B cell (primary cell): ENCODE measurements around the gene TMEFF1. TPM values are rescaled to one million over a fixed set of nuclear protein-coding genes. Genes with fewer than 3 reads are reported as not detected.

Source experiments
- ATAC-seq: fragments of 200-7000 bp; cut with Tn5 transposase; one replicate; pipeline ENCODE4 v1.10.0; 2021; ENCODE audit warnings: low read depth, mild to moderate bottlenecking, moderate number of reproducible peaks, moderate library complexity
- CTCF ChIA-PET: fragments of 350-600 bp; sonication (Branson Sonifier 250); formaldehyde crosslinking; loops from one replicate; lab custom pipeline; 2021; ENCODE audit warnings: antibody characterized with exemption, inconsistent platforms; lab: Charles Lee
- POLR2A ChIA-PET: fragments of 350-600 bp; sonication (Branson Sonifier 250); formaldehyde crosslinking; loops from one replicate; lab custom pipeline; 2021; ENCODE audit warnings: antibody characterized with exemption; lab: Charles Lee
- DNase-seq: peaks from one replicate; pipeline ENCODE4 v3.0.0; 2013
- H2AFZ ChIP-seq: 2 replicates; pipeline ENCODE4 v1.6.1; 2012; ENCODE audit warnings: mild to moderate bottlenecking, low read depth, low read length; ENCODE audit not compliant: insufficient read depth, poor library complexity, severe bottlenecking
- H3K27ac ChIP-seq, 2 donors: 1 replicate in 1 of 2; 2 replicates in 1 of 2; pipeline ENCODE4 v1.5.1; 2012 to 2013; ENCODE audit warnings: low read length in 2 of 2, mild to moderate bottlenecking in 2 of 2, moderate library complexity in 1 of 2
- H3K27me3 ChIP-seq, 4 experiments: fragments of 200-600 bp in 1 of 4; sonication (generic) in 1 of 4; replicated peaks in 1 of 4; 1 replicate in 2 of 4; 2 replicates in 2 of 4; pipeline versions ENCODE4 v1.6.1 to v1.7.0; 2013 to 2016; ENCODE audit warnings: low read length in 3 of 4, mild to moderate bottlenecking in 2 of 4, mixed read lengths in 1 of 4, moderate library complexity in 1 of 4; ENCODE audit not compliant: insufficient read depth in 4 of 4, control insufficient read depth in 3 of 4; ENCODE audit errors: control extremely low read depth in 1 of 4
- H3K36me3 ChIP-seq, 2 experiments: replicated peaks in 1 of 2; 1 replicate in 1 of 2; 2 replicates in 1 of 2; pipeline versions ENCODE4 v1.6.1 to v1.7.1; 2013; ENCODE audit warnings: low read length in 1 of 2; ENCODE audit not compliant: insufficient read depth in 2 of 2, control insufficient read depth in 1 of 2; ENCODE audit errors: control extremely low read depth in 1 of 2, extremely low read depth in 1 of 2
- H3K4me1 ChIP-seq, 2 donors: fragments of 200-600 bp in 1 of 2; sonication (generic) in 1 of 2; 1 replicate in 1 of 2; 2 replicates in 1 of 2; pipeline versions ENCODE4 v1.5.1 to v1.6.1; 2013 to 2017; ENCODE audit warnings: low read length in 2 of 2; ENCODE audit not compliant: control insufficient read depth in 2 of 2, insufficient read depth in 2 of 2
- H3K4me2 ChIP-seq: replicated peaks from 2 replicates; pipeline ENCODE3; 2012; ENCODE audit warnings: mild to moderate bottlenecking, low read depth, low read length; ENCODE audit not compliant: poor library complexity, severe bottlenecking
- H3K4me3 ChIP-seq, 5 experiments: fragments of 200-600 bp in 1 of 5; sonication (generic) in 1 of 5; 1 replicate in 3 of 5; 2 replicates in 2 of 5; pipeline versions ENCODE4 v1.5.1 to v1.7.0; 2011 to 2016; ENCODE audit warnings: low read length in 4 of 5, mild to moderate bottlenecking in 4 of 5, low read depth in 2 of 5, control low read depth in 1 of 5, moderate library complexity in 1 of 5; ENCODE audit not compliant: insufficient read depth in 1 of 5; ENCODE audit errors: control extremely low read depth in 1 of 5, extremely low read depth in 1 of 5
- H3K79me2 ChIP-seq: fragments of 200-600 bp; sonication (generic); one replicate; pipeline ENCODE4 v1.6.0; 2016; ENCODE audit warnings: low read length; ENCODE audit not compliant: control insufficient read depth, insufficient read depth
- H3K9ac ChIP-seq: fragments of 200-600 bp; sonication (generic); 2 replicates; pipeline ENCODE4 v1.6.1; 2017; ENCODE audit warnings: mild to moderate bottlenecking, low read length, moderate library complexity
- H3K9me3 ChIP-seq, 3 donors: one replicate each; pipeline versions ENCODE4 v1.6.1 to v1.7.1; 2013; ENCODE audit warnings: low read length in 2 of 3; ENCODE audit not compliant: control insufficient read depth in 2 of 3, insufficient read depth in 1 of 3; ENCODE audit errors: control extremely low read depth in 1 of 3
- H4K20me1 ChIP-seq: 2 replicates; pipeline ENCODE4 v1.6.0; 2012; ENCODE audit warnings: mild to moderate bottlenecking, low read length; ENCODE audit not compliant: insufficient read depth, control insufficient read depth, poor library complexity, severe bottlenecking
- H3K27ac Mint-ChIP-seq: one replicate; pipeline ENCODE4 v1.8.0; 2021; ENCODE audit warnings: mixed read lengths
- H3K27me3 Mint-ChIP-seq: one replicate; pipeline ENCODE4 v1.8.0; 2021; ENCODE audit warnings: mixed read lengths
- H3K4me1 Mint-ChIP-seq: one replicate; pipeline ENCODE4 v1.8.0; 2021; ENCODE audit warnings: mixed read lengths
- H3K4me3 Mint-ChIP-seq: one replicate; pipeline ENCODE4 v1.8.0; 2021; ENCODE audit warnings: mixed read lengths
- H3K9me3 Mint-ChIP-seq: one replicate; pipeline ENCODE4 v1.8.0; 2022; ENCODE audit warnings: mixed read lengths; ENCODE audit not compliant: insufficient read depth
- CTCF ChIP-seq: fragments of 200-600 bp; IDR thresholded peaks from one replicate; pipeline ENCODE4 v1.8.0; 2022; ENCODE audit warnings: antibody characterized with exemption, mild to moderate bottlenecking
- EZH2 ChIP-seq: IDR thresholded peaks from 2 replicates; pipeline ENCODE4 v1.6.1; 2012; ENCODE audit warnings: borderline replicate concordance, low read depth, mild to moderate bottlenecking, moderate library complexity, low read length; ENCODE audit not compliant: insufficient read depth, poor library complexity, severe bottlenecking
- WGBS: methylation state at CpG from one replicate; pipeline ENCODE4 v1.1.5; 2013; ENCODE audit warnings: missing lambda C conversion rate; ENCODE audit not compliant: insufficient coverage; 5-methylcytosine and 5-hydroxymethylcytosine counted together
- intact Hi-C: fragments of 100-400 bp; cut with micrococcal nuclease; formaldehyde crosslinking; loops from one replicate; pipeline ENCODE4 v1.10.0; 2022
- polyA plus RNA-seq: library from polyadenylated mRNA; depleted of rRNA; stranded (reverse); fragments of >200 nt; gene quantifications from 2 replicates; pipeline ENCODE4 v1.2.3, GENCODE V29; 2012
- total RNA-seq, 2 donors: library from RNA; stranded (reverse); fragments of 120-200 nt in 1 of 2; gene quantifications; 1 replicate in 1 of 2; 2 replicates in 1 of 2; pipeline versions ENCODE4 v1.2.3 to v1.2.4, GENCODE V29; 2013 to 2022

The TMEFF1 gene
- total and polyA plus RNA-seq, 2 donors (not counting 1 experiment from before 2014, with no cell fraction given) = not detected

- Mint-ChIP-seq H3K27ac (no peak overlapping the region), H3K9me3 (no peaks in the 10 kb centered on the region), H3K4me3 (no peak overlapping the region), H3K27me3 (no peaks in the 10 kb centered on the region), H3K4me1 (no peaks in the 10 kb centered on the region)
- ChIA-PET POLR2A (no interaction called here), CTCF (no interaction called here)
- ATAC-seq (no peak), DNase-seq (no peak)
- H3K4me1 ChIP-seq = no peaks in the 10 kb centered on the region
- no peaks in the 10 kb centered on the region for H4K20me1 ChIP-seq
- H3K27ac ChIP-seq = no peak overlapping the region
- H3K79me2 ChIP-seq = no peaks in the 10 kb centered on the region
- TF ChIP-seq EZH2 (no peak), CTCF (no peak)
- H3K36me3 ChIP-seq = peaks cover 1 to 7% of the 10 kb centered on the region in 2 experiments
- H3K4me3 ChIP-seq = no peak overlapping the region
- 69% methylated on average over 4 of the region's 4 CpGs for WGBS
- H2AFZ ChIP-seq = no peak overlapping the region
- no peaks in the 10 kb centered on the region for H3K9me3 ChIP-seq
- H3K27me3 ChIP-seq = no peaks in the 10 kb centered on the region
- no peak overlapping the region for H3K9ac ChIP-seq
- H3K4me2 ChIP-seq = no peak overlapping the region
- intact Hi-C loops = no loop called here
Observed at GRCh38 chr9:100443781-100444768, 28.9 kb upstream of the TMEFF1 start.
